Stimulated activated CD8-positive, alpha-beta memory T cell treated with anti-CD3 and anti-CD28 coated beads, Interleukin-4, amount 100 ng/mL, for 24 hours (primary cell): ENCODE data around the gene RAB4A.
"Not testable (repeated sequence)": the region's sequence is repeated elsewhere in the genome, so short reads cannot be mapped to it uniquely, and the experiment has no call there.

Experiments used
- DNase-seq: peaks from one replicate; pipeline ENCODE4 v3.0.0-alpha.2; 2020; ENCODE audit warnings: low read depth

RAB4A gene

DNA sequence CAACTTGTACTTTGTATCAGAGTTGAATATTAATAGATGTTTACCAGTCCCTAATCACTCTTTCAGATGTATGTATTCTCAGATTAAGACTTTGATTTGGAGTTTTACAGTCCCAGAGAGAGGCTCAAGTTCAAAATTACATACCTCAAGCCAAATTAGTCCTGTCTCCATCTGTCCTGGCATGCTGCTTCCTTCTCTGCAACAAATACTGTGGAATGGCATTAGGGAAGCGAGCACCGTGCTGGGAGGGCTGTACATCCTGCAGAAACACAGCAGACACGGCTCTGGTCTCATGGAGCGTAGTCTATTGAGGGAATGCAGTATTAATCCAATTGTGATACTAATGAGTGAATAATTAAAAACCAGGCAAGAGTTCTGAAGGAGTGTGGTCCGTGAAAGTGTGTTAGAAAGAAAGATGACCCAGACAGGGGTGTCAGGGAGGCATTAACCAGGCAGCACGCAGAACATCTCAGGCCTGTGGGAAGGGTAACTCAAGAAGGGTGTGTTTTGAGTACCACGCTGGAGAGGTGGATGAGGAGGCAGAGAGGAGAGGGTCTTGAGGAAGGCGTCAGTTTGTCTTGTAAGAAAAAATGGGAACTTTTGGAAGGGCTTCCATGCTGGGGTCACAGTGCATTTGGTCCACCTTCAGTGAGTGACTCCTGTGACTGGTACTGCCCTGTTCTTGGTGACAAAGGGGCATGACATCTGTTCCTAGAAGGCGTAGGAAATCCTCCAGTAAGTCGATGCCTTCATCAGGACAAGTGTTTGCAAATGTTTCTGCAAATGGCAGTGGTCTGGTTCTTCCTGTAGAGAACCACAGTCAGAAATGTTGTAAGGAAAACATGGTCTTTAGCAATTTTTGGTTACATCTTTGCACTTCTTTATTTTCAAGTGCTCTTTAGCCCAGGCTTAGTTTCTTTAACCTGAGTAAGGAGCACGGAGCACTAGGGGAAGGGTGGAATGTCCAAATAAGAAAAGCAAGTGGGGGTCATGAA, 1.6 kb downstream of the RAB4A start:
- DNase-seq = no peak

DNA sequence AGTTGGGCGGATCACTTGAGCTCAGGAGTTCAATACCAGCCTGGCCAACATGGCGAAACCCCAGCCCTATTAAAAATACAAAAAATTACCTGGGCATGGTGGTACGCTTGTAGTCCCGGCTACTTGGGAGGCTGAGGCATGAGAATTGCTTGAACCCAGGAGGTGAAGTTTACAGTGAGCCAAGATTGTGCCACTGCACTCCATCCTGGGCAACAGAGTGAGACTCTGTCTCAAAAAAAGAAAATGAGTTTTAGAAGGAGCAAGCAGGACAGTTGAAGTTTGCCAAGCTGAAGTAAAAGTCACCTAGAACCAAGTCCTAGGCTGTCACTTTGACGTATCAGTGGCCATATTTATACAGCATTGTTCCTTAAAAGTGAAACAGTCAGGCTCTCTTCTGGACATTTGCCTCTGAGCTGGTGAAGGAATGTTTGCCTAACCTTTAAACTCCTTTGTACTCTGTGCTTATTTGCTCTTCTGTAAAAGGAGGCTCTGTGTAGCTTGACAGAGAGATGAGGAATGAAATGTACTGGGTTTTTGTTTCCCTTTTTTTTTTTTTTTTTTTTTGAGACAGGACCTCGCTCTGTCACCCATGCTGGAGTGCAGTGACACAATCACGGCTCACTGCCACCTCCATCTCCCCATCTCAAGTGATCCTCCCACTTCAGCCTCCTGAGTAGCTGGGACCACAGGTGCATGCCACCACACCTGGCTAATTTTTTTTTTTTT, 2.8 kb downstream of the RAB4A start:
- no peak for DNase-seq

DNA sequence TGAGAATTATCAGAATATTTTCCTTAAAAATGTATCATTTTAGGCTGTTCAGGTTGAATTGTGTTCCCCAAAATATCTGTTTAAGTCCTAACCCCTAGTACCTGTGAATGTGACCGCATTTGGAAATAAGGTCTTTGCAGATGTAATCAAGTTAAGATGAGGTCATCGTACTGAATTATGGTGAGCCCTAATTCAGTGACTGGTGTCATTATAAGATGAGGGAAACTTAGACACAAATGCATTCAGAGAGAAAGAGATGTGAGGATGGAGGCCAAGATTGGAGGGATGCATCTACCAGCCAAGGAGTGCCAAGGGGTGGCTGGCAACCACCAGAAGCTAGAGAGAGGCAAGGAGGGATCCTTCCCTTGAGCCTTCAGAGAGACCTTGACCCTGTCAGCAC, 4.1 kb downstream of the RAB4A start:
- no peak for DNase-seq

DNA sequence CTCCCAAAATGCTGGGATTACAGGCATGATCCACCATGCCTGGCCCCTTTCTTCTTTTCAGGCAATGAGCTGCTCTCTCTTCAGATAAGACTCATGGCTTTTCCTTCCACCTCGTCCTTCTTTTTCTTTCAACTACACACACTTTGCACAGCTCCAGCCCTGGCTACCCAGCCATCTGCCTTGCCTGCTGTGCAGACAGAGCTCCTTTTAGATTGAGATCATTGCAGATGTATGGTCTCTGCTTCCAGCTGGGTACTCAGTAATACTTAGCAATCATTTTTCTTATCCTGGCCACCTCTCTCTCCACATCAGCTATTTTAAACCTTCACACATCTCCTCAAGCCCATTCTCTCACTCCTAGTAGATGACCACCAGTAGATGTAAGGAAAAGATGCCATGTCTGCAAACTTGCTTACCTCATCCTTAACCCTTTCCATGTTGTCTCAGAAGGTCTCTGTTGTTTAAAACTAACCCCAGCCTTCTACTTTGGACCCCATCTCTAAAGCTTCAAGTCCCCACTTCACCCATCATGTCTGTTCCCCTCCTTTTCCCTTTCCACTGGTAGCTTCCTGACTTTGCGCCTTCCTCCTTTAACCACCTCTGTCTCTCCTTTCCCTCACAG, 7.3 kb downstream of the RAB4A start:
- DNase-seq = no peak

DNA sequence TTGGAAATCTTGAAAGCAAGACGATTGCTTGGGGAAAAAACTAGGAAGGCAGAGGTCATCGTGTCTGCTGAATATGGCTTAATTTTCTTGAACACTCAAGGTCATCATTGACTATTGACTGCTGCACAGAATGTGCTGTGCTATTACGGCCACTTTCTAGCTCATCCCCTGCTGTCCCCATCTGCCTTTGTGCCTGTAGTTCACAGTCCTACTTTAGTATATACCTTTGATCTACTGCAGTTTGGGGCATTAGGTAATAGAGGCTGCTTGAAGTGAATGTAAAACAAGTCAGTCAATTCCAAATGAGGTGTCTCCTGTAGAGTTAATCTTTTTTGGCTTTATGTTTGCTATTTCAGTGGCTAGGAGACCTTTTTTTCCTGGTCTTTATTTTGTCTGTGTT, 8.3 kb downstream of the RAB4A start:
- DNase-seq = no peak

DNA sequence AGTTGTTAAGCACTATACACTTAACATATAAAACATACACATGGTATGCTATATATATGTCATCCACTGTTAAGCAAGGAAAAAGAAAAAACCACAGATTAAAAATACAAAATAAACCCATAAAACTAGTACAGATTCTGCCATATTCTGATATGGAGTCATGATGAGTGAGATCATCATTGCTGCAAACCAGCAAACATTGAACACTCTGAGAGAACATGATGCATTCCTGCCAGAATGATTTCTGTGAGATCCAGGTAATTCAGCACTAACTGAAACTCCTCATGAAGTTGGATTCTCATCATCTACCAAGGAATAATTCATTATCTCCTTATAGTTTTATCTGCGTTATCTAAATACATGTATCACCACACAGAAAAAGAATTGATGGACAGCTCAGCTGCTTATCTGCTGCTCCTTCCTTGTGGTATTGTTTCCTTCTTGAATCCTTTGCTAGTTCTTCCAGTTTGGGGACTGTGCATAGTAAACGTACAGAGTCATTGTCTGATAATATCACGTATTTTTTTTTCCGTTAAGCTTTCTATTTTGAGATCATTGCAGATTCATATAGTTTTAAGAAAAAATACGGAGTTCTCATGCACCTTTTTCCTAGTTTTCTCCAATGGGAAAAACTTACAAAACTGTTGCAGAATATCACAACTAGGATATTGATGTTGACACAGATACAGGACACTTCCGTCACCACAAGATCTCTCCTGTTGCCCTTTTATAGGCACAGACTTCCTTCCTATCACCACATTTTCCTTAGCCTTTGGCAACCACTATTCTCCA, 9.3 kb downstream of the RAB4A start:
- DNase-seq = no peak

DNA sequence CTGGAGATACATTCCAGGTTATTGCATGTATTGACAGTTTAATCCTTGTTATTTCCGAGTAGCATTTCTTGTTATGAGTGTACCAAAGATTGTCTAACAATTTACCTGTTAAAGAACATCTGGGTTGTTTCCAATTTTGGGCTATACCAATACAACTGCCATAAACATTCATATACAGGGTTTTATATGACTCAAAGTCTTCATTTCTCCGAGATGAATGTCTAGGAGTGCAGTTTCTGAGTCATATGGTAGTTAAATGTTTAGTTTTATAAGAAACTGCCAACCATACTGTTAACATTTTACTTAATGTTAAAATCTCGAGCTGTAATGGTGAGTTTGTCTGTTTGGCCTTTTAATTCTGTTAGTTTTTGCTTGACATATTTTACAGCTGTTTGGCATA, 10.0 kb downstream of the RAB4A start:
- DNase-seq = no peak

DNA sequence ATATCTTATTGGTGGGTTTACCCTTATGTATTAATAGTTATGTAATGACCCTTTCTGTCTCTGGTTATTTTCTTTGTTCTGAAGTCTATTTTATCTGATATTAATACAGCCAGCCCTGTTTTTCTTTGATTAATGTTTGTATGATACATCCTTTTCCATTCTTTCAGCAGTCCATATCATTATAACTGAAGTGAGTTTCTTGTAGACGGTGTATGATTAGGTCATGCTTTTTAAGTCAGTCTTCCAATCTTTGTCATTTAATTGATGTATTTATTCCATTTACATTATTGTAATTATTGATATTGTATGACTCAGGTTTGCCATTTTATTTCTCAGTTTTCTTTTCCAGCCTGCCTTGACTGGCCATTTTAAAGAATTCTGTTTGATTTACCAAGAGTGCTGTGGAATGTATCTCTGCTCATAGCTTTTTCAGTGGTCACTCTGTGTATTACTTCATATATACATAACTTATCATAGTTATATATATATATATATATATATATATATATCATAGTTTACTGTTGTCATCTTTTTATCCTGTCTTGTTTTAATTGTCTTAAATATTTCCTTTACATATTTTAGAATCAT, 10.5 kb downstream of the RAB4A start:
- no peak for DNase-seq

DNA sequence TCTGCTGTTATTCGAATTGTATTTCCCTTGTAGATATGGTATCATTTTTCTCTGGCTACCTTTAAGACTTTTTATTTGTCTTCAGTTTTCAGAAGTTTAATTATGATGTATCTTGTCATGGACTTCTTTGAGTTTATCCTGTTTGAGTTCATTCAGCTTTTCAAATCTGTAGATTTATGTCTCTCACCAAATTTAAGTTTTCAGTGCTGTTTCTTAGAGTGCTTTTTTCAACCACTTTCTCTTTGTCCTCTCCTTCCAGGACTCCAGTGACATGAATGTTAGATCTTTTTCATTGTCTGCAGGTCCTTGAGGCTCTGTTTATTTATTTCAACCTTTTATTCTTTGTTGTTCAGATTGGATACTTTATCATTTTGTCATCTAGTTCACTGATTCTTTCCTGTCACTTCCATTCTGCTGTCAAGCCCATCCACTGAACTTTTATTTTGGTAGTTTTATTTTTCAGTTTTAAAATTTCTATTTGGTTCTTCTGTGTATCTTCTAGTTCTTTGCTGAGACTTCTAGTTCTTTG, 11.4 kb downstream of the RAB4A start:
- DNase-seq = no peak

DNA sequence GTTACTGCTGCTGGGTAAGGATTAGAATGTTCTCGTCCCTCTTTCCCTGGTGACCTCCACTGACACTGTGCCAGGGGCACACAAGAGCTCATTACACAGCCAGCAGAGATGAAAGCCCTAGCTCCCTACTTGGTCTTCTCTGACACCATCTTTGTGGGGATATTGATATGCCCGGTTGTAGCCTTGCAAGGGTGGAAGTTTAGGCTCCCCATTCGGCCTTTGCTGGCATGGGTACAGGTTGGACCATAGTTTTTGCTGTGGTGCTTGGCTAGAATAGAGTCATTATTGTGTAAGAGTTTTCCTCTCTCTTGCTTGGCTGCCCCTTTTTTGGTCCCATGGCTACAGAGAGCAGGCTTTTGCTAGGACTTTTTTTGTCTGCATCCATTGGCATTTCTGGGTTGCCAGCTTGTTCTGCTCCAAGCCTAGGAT, 12.3 kb downstream of the RAB4A start:
- no peak for DNase-seq

DNA sequence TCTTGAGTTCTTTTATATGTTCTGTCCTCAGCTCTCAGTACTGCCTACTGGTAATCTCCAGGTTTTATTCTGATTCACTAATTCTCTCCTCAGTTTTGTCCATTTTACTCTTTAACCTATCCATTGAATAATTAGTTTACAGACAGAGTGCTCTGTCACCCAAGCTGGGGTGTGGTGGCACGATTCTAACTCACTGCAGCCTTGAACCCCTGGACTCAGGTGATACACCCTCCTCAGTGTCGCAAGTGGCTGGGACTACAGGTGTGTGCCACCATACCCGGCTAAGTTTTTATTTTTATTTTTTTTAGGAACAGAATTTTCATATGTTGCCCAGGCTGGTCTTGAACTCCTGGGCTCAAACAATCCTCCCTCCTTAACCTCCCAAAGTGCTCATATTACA, 14.0 kb downstream of the RAB4A start:
- no peak for DNase-seq

DNA sequence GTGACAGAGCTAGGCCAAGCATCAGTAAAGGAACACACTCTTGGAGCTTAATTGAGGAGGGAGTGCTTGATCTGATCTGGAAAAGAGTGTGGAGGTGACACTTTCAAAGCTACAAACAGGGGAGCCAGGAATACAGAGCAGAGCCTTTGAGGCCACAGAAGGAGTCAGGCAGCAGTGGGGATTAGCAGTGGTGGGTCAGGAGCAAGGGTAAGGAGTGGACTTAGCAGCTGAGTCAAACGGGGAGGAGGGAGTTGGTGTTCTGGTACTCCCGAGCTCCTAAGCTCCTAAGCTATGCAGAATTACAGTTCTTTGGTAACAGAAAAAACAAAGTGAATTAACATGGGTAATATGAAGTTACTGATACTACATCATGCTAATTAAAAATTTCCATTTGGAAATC, 14.5 kb downstream of the RAB4A start:
- DNase-seq = no peak

DNA sequence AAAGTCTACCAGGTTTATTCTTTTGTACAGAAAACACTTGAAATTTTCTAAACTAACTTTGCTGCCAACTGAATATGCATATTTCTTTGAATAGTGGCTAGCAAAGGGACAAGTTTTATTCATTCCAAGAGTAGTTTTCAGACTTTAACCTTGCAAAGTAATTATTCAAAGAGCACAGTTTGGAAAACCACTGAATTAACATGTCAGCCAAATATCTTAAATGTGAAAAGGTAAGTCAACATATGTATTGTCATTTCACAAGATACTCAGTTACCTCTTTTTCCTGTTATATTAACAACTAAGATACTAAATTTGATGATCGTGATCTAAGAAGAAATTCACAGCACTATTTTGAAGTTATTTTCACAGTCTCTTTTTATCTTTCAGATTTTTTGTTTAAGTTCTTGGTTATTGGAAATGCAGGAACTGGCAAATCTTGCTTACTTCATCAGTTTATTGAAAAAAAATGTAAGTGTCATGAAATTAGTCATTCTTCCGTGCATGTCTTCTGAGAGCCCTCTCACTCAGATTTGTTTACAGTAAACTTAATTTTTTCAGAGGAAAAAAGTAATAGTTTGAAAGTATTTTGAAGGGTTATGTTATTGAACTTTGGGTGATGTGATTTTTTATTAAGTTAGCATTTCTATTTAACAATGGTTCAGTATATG, 15.3 kb downstream of the RAB4A start:
- DNase-seq = no peak

DNA sequence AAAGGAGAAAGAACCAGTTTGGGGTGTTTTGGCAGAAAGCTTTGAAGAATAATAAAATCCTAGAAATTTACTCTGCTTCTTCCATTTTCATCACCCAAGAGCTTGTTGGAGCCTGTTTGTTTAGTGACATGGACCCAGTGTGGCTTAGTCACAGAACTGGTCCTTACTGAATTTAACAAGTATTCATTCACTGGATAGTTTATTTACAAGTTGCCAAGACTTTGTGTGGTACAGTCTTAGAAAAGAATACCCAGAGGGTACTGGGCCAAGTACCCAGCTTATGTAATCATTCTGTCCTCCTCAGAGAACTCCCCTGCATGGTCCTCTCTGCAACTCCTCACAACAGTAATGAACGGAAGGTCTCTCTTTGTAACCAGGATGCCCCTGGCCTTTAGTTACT, 16.4 kb downstream of the RAB4A start:
- no peak for DNase-seq

DNA sequence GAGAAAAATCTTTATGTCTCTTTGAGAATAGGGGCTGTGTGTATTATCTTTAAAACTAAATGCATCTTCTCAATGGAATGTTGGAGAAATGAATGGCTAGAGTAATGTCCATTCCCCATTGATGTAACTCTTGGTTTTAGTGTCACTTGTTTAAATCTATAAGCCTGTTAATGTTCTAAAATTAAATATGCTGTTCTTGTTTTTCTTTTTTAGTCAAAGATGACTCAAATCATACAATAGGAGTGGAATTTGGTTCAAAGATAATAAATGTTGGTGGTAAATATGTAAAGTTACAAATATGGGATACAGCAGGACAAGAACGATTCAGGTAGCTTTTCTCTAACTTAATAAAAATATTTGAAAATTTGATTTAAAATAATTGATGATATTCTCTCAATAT, 17.6 kb downstream of the RAB4A start:
- DNase-seq = no peak

DNA sequence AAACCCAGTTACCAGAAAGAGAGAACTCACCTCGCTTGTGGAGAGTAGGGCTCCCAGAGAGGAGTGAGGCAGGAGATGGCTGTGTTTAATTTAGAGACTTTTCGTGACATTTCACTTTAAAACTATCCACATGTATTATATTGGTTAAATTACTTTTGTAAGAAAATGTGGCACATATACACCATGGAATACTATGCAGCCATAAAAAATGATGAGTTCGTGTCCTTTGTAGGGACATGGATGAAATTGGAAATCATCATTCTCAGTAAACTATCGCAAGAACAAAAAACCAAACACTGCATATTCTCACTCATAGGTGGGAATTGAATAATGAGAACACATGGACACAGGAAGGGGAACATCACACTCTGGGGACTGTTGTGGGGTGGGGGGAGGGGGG, 20.8 kb downstream of the RAB4A start:
- DNase-seq = not testable (repeated sequence)

DNA sequence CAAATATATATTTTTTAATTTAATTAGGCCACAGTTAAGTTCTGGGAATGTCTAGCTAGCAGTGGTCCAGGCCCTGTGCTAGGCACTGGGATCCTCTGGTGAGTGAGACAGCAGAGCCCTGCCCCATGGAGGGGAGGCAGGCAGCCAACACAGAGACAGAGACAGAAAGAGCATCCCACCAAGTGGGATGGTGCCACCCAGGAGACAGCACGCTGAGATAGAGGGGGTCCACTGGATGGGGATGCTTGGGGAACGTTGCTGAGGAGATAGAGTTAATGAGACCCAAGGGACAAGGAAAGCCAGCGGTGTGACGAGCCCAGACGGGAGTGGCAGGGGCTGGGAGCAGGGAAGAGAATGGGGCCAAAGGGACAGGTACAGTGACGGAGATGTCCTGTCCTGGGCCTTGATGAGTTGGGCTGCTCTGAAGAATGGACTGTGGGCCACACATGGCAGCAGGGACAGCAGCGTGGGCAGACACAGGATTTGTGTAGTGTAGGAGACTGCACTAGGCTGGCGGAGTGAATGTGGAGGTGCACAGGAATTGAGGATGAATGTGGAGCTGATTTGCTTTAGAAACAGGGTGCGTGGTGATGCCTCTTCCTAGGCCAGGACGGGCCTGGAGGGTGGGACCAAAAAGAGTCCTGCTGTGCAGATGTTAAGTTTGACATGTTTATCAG, 22.8 kb downstream of the RAB4A start:
- DNase-seq = no peak

DNA sequence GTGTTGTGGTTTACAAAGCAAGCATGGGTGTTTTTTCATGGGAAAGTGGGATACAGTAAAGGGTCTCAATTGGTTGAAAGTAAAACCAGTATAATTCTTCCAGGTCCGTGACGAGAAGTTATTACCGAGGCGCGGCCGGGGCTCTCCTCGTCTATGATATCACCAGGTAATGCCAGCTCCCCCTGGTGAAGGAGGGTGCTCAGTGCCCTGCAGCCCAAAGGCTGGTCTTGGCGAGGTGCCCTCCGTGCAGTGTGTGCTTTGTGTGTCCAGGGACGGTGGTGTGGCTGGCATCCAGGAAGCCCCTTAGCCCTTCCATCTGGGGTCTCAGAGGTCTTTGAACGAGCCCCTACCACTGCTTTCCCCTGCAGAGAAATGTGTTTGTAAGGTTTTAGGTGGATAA, 24.8 kb downstream of the RAB4A start:
- DNase-seq = no peak

DNA sequence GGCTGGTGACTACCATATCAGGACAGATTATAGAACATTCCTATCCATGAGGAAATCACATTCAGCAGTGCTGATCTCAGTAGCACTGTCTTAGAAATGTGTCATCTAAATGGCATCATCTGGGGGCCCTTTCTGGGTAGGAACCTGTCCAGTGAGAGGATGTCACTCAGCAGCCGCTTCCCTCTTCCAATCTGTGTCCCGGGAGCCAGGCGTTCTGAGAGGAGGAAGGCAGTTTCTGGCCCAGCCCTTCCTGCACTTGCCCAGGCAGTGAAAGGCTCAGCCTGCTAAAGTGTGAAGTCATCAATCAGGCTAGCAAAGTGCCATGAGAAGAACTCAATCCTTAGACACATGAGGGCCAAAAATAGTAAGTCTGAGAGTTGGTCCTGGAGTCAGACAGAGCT, 25.6 kb downstream of the RAB4A start:
- no peak for DNase-seq

DNA sequence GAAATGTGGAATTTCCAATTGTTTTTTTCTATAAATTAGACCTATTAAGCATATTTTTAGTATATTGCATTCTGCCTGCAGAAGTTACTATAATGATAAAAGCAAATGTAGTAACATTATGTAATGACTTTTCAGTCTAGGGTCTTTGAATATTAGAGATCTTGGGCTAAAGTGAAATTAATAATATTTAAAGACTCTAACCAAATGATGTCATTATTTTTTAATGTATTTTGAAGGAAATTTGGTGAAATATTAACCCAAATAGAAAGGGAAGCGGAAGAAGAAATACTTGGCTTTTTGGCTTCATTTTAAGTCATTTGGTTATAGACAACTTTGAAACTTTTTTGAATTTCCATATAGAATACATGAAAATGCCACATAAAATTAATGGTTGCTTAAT, 26.8 kb downstream of the RAB4A start:
- DNase-seq = no peak
